Activated T-helper 1 cell treated with anti-CD3 and anti-CD28 coated beads, Interleukin-2, amount 50 U/mL, for 16 hours (primary cell): ENCODE data around the gene GPR135.
A peak's percentile ranks its signal among the peaks of the same experiment; 100 is the strongest.
"Not testable (repeated sequence)": the region's sequence is repeated elsewhere in the genome, so short reads cannot be mapped to it uniquely, and the experiment has no call there.

ENCODE experiments used
- DNase-seq, 2 donors: peaks; one replicate each; pipeline ENCODE4 v3.0.0-alpha.2; 2020; ENCODE audit warnings: low read depth in 1 of 2, low spot score in 1 of 2

The GPR135 gene

GRCh38 chr14:59478540-59478939, 13.4 kb upstream of the GPR135 start:
- no peak for DNase-seq

GRCh38 chr14:59475709-59476108, 10.5 kb upstream of the GPR135 start:
- DNase-seq: no peak

DNA sequence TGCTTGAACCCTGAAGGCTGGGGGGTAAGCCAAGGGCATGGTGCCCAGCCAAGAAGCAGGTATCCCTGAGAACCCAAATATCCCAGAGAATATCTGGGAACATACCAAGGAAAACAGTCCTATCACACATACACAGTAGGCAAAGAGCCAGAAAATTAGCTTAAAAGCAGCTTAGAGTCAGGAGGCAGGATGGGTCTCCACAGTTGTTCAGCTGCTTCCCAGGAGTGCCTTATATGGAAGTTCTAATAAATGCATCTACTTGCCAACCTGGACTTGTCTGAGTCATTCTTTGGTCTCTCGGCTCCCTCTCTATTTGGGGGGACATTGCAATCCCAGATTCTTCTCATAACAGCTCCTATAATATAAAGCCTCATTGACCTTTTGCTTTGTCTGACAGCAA, 9.0 kb upstream of the GPR135 start:
- DNase-seq: no peak

DNA sequence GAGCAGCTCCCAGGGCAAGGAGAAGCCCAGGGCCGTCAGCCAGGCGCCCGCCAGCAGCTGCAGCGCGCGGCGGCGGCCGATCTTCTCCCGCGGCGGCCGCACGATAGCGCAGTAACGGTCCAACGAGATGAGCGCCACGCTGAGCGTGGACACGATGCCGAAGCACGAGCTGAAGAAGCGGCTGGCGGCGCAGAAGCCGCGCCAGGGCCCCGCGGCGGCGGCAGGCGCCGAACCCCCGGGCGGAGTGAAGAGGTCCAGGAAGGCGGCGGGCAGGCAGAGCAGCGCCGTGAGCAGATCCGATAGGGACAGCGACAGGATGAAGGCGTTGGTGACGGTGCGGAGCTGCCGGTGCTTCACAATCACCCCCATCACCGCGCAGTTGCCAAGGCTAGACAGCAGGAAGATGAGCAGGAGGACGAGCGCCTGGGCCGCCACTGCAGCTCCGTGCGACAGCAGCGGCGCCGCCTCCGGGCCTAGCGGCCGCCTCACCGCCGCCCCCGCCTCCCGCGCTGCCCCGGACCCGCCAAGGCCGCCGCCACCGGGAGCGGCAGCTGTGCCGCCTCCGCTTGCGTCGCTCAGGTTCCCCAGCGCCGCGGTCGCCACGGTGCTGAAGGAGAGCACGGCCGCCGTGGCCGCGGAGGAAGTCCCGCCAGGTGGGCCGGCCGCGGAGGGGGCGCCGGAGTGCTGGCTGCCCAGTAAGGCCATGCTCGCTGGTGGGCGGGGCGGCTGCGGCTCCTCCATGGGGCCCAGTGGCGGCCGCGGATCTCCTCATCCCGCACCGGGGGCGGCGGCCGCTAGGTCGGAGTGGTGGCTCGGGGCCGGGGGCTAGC, 479 bp downstream of the GPR135 start:
- peak; percentile 15 to 31 for DNase-seq

DNA sequence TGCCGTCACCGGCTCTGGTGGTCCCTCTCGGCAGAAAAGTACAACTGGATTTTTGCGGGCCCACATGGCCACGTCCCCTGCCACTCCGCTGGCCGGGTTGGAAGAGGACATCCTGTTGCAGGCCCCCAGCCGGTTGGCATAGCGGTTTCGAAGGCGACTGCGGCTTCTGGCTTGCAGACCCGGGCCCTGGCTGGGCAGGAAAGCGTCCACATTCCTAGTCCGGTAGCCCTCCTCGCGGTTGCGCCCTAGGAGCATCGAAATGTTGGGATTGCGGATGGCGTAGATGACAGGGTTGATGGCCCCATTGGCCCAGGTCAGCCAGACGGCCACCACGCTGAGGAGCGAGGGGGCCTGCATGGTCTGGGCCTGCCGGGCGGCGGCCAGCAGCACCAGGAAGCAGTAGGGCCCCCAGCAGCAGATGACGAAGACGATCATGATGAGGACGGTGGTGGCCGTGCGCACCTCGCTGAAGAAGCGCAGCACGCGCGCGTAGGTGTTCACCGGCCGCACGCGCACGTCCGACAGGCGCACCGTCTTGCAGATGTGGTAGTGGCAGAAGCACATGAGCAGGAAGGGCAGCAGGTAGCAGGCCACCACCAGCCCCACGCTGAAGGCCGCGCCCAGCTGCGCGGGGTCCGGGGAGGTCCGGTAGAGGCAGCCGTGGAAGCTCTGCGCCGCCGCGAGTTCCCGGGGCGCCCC, 1.2 kb downstream of the GPR135 start:
- peak in 1 of 2 donors; percentile 13 for DNase-seq

- no peak for DNase-seq
Observed at GRCh38 chr14:59461891-59462290, 3.3 kb downstream of the GPR135 start.

GRCh38 chr14:59460378-59460777, 4.8 kb downstream of the GPR135 start:
- no peak for DNase-seq

DNA sequence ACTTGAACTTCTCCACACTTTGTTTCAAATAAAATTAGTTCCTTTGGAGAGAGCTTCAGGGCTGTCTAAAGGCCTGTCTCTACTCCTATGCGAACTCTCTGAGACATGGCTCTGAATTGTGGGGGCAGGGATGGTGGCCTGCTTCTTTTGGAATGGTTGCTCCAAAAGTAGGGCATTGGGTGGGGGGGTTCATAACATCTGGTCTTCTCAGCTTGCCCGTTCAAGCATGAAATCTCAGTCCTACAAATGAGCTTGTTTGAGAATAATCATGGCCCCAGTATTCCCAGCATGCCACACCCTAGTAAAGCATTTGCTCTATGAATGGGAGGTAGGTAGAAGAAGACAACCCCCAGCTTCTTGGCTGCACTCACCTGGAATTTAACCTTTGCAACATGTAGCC, 6.7 kb downstream of the GPR135 start:
- no peak for DNase-seq

DNA sequence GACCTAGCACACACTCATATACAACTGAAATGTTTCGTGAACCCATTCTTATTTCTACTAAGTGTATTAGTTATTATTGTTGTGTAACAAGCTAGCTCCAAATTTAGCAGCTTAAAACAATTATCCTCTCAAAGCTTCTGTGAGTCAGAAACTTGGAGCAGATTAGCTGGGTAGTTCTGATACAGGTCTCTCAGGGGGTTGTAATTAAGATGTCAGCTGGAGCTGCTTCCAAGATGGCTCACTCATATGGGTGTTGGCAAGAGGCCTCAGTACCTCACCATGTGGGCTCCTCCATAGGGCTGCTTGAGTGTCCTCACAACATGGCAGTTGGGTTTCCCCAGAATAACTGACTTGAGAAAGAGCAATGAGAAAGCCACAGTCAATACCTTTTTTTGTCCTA, 9.8 kb downstream of the GPR135 start:
- DNase-seq: no peak

DNA sequence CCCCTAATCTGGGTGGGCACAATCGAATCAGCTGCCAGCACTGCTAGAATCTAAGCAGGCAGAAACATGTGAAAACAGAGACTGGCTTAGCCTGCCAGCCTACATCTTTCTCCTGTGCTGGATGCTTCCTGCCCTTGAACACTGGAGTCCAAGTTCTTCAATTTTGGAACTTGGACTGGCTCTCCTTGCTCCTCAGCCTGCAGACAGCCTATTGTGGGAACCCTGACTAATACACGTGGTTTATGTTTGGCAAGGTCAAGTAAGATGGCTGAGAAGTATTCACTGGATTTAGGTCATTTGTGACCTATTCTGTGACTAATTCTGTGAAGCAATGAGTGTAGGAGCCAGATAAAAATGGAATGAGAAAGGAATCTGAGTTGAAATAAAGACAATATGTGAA, 11.0 kb downstream of the GPR135 start:
- no peak for DNase-seq

- no peak for DNase-seq
Observed at GRCh38 chr14:59451849-59452248, 13.3 kb downstream of the GPR135 start.

DNA sequence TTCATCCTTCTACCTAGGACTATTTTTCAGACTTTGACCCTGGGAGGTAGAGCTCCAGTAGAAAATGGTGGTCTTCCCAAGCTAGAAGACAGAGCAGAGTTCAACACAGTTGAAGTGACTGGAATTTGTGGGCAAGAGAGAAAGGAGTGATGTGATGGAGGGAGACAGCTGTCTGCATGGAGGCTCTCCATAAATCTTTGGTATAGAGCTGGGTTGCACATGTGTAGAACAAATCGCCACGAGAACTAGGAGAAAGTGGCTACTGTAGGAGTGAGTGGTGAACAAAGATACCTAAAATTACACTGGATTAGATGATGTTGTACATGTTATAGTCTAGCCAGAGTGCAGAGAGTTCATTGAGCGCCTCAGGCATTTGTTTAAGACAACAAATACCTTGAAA, 14.5 kb downstream of the GPR135 start:
- DNase-seq: no peak

- DNase-seq: not testable (repeated sequence)
Observed at GRCh38 chr14:59448673-59449072, 16.5 kb downstream of the GPR135 start.

DNA sequence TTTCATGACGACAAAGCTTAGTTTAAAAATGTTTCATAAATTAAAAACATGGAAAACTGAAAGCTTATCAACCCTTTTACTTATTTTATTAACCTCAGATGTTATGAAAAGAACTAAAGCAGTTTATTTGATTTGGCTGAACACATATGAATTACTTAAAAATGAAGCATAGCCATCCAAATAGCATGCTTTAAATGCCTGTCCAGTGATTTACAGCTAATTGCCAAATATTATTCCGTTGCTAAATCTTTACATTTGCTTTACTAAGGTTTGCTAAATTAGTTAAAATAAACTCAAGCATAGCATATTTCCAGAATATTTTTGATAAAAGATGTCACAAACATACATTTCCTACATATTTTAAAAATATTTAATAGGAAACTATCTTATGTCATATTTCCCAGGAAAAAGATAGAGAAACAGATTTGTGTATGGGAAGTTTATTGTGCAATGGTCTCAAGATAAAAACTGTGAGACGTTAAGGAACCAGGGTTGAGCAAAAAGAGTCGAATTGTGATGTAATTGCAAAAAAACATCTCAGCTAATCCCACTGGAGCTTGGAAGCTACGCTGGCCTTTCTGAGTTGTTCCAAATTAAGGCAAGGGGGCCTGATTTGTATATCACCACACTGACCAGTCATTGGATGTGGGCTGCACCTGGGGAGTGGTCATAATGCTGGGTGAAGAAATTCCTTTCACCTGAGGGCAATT, 25.8 kb downstream of the GPR135 start:
- DNase-seq: no peak

DNA sequence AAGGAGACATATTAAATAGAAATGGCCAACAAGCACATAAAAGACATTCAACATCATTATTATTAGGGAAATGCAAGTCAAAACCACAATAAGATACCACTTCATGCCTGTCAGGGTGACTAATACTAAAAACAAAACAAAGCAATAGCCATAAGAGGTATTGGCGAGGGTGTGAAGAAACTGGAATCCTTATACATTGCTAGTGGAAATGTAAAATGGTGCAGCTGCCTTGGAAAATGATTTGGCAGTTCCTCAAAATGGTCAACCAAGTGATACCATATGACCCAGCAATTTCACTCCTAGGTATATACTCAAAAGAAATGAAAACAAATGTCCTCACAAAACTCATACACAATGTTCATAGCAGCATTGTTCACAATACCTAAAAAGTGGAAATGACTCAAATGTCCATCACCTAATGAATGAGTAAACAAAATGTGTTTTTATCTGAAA, 27.0 kb downstream of the GPR135 start:
- DNase-seq: no peak

GRCh38 chr14:59435987-59436386, 29.2 kb downstream of the GPR135 start:
- no peak for DNase-seq

DNA sequence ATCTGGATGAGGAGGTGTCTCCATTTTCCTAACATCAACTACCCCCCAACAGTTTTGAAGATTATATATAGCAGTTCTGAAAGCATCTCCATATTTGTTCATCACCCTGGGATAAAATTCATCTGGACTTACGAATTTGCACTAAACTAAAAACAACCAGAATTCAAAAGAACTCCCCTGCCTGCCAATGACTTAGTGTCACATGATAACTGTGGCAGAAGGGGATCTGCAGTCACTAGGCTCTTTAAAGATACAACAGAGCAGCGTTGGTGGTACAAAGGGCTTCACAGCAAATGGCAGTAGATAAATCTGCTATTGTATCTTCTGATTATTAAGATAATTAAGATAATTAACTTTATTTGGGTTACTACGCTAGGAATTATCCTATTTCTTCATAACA, 30.1 kb downstream of the GPR135 start:
- no peak for DNase-seq

DNA sequence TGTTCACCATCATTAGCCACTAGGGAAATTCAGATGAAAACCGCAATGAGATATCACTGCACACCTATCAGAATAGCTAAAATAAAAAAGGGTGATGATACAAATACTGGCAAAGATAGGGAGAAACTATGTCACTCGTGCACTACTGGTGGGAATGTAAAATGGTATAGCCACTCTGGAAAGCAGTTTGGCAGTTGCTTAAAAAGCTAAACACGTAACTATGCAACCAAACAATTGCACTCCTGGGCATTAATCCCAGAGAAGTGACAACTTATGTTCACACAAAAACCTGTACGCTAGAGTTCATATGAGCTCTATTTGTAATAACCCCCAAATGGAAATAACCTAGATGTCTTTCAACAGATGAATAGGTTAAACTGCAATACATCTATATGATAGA, 35.4 kb downstream of the GPR135 start:
- DNase-seq: no peak

GRCh38 chr14:59428581-59429012, 36.6 kb downstream of the GPR135 start:
- no peak for DNase-seq

GRCh38 chr14:59427653-59428580, 37.3 kb downstream of the GPR135 start:
- no peak for DNase-seq
